ENCODE results near the gene YWHAG. TPM values are rescaled to one million over a fixed set of nuclear protein-coding genes. Genes with fewer than 3 reads are reported as not detected.
"Not testable (repeated sequence)": the region's sequence is repeated elsewhere in the genome, so short reads cannot be mapped to it uniquely, and the experiment has no call there.

YWHAG gene
- total RNA-seq, 1 donor from 2014 or later, result 351 TPM

- peak overlapping the region; percentile 84 for H3K27ac Mint-ChIP-seq (ENCODE audit: unreplicated experiment)
- no peak for FAIRE-seq
These were observed 64.3 kb downstream of the YWHAG start for GRCh38 chr7:76294344-76295024.

GRCh38 chr7:76293407-76293901, 65.3 kb downstream of the YWHAG start:
- Mint-ChIP-seq H3K36me3 (ENCODE audit: low read depth, unreplicated experiment) (no peaks in the 10 kb centered on the region), H3K9me3 (ENCODE audit: unreplicated experiment) (no peaks in the 10 kb centered on the region), H3K27ac (ENCODE audit: unreplicated experiment) (peak overlapping the region; percentile 16), H3K4me1 (ENCODE audit: low read depth, unreplicated experiment) (peaks cover 38% of the 10 kb centered on the region), H3K4me3 (ENCODE audit: unreplicated experiment) (no peak overlapping the region), H3K27me3 (ENCODE audit: low read depth, unreplicated experiment) (no peaks in the 10 kb centered on the region)
- no peak overlapping the region for H3K4me3 ChIP-seq (ENCODE audit: insufficient read depth, low read depth, low read length)
- no peaks in the 10 kb centered on the region for H4K20me1 ChIP-seq (ENCODE audit: insufficient read depth, low read length)
- FAIRE-seq, result no peak
- H3K27ac ChIP-seq (ENCODE audit: low read depth, low read length), result peak overlapping the region; percentile 97
- no peak for DNase-seq (ENCODE audit: low read depth)
- H3K9ac ChIP-seq (ENCODE audit: low read length), result no peak overlapping the region
- H3K79me2 ChIP-seq (ENCODE audit: insufficient read depth, low read length), result no peaks in the 10 kb centered on the region
- TF ChIP-seq, protein P1, sequence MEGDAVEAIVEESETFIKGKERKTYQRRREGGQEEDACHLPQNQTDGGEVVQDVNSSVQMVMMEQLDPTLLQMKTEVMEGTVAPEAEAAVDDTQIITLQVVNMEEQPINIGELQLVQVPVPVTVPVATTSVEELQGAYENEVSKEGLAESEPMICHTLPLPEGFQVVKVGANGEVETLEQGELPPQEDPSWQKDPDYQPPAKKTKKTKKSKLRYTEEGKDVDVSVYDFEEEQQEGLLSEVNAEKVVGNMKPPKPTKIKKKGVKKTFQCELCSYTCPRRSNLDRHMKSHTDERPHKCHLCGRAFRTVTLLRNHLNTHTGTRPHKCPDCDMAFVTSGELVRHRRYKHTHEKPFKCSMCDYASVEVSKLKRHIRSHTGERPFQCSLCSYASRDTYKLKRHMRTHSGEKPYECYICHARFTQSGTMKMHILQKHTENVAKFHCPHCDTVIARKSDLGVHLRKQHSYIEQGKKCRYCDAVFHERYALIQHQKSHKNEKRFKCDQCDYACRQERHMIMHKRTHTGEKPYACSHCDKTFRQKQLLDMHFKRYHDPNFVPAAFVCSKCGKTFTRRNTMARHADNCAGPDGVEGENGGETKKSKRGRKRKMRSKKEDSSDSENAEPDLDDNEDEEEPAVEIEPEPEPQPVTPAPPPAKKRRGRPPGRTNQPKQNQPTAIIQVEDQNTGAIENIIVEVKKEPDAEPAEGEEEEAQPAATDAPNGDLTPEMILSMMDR (IDR thresholded peaks at IDR 0.05; ENCODE audit: insufficient read depth, low read depth, low read length), result no peak
- TF ChIP-seq EZH2 (IDR thresholded peaks at IDR 0.05; ENCODE audit: insufficient read depth, low read length), result no peak
- peak overlapping the region; percentile 84 for H3K4me2 ChIP-seq (ENCODE audit: low read length)
- H3K36me3 ChIP-seq (ENCODE audit: insufficient read depth, low read length), result no peaks in the 10 kb centered on the region
- H3K9me3 ChIP-seq (ENCODE audit: insufficient read depth, low read depth, low read length), result no peaks in the 10 kb centered on the region
- no peak overlapping the region for H2AFZ ChIP-seq (ENCODE audit: low read depth, low read length)
- H3K4me1 ChIP-seq (ENCODE audit: insufficient read depth, low read length), result peaks cover 40% of the 10 kb centered on the region
- H3K27me3 ChIP-seq (ENCODE audit: insufficient read depth, low read length), result no peaks in the 10 kb centered on the region

More at GRCh38 chr7:76294344-76295024, 64.3 kb downstream of the YWHAG start:
- no peaks in the 10 kb centered on the region for H3K79me2 ChIP-seq (ENCODE audit: insufficient read depth, low read length)
- H3K27me3 Mint-ChIP-seq (ENCODE audit: low read depth, unreplicated experiment), result no peaks in the 10 kb centered on the region
- TF ChIP-seq EZH2 (IDR thresholded peaks at IDR 0.05; ENCODE audit: insufficient read depth, low read length), result no peak
- TF ChIP-seq, protein P1 (IDR thresholded peaks at IDR 0.05; ENCODE audit: insufficient read depth, low read depth, low read length), result no peak
- peak overlapping the region; percentile 65 for H2AFZ ChIP-seq (ENCODE audit: low read depth, low read length)
- peak overlapping the region; percentile 84 for H3K4me2 ChIP-seq (ENCODE audit: low read length)
- peak overlapping the region; percentile 45 for H3K4me3 ChIP-seq (ENCODE audit: insufficient read depth, low read depth, low read length)
- H3K9me3 Mint-ChIP-seq (ENCODE audit: unreplicated experiment), result no peaks in the 10 kb centered on the region
- H3K4me3 Mint-ChIP-seq (ENCODE audit: unreplicated experiment), result peak overlapping the region; percentile 40
- no peaks in the 10 kb centered on the region for H3K36me3 ChIP-seq (ENCODE audit: insufficient read depth, low read length)
- no peaks in the 10 kb centered on the region for H3K36me3 Mint-ChIP-seq (ENCODE audit: low read depth, unreplicated experiment)
- H3K4me1 ChIP-seq (ENCODE audit: insufficient read depth, low read length), result peaks cover 40% of the 10 kb centered on the region
- H3K27me3 ChIP-seq (ENCODE audit: insufficient read depth, low read length), result no peaks in the 10 kb centered on the region
- peak overlapping the region; percentile 81 for H3K9ac ChIP-seq (ENCODE audit: low read length)
- H4K20me1 ChIP-seq (ENCODE audit: insufficient read depth, low read length), result no peaks in the 10 kb centered on the region
- DNase-seq (ENCODE audit: low read depth), result peak; percentile 94
- H3K27ac ChIP-seq (ENCODE audit: low read depth, low read length), result peak overlapping the region; percentile 97
- no peaks in the 10 kb centered on the region for H3K9me3 ChIP-seq (ENCODE audit: insufficient read depth, low read depth, low read length)
- H3K4me1 Mint-ChIP-seq (ENCODE audit: low read depth, unreplicated experiment), result peaks cover 36% of the 10 kb centered on the region

DNA sequence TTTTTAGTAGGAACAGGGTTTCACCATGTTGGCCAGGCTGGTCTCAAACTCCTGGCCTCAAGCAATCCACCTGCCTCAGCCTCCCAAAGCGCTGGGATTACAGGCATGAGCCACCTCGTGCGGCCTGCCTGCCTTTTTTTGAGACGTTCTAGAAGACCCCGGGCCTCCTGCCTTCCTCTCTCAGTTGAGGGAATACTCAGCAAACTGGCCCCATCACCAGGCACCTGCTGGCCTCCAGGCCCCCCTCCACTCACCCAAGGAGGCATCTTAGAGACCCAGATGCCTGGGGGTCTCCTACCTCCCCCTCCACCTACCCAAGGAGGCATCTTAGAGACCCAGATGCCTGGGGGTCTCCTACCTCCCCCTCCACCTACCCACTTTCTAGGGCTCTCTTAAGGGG, 65.9 kb downstream of the YWHAG start:
- H3K27me3 Mint-ChIP-seq (ENCODE audit: low read depth, unreplicated experiment); H3K27ac ChIP-seq (ENCODE audit: low read depth, low read length); H3K4me2 ChIP-seq (ENCODE audit: low read length); H3K9me3 Mint-ChIP-seq (ENCODE audit: unreplicated experiment); H2AFZ ChIP-seq (ENCODE audit: low read depth, low read length); H3K27me3 ChIP-seq (ENCODE audit: insufficient read depth, low read length); H3K9ac ChIP-seq (ENCODE audit: low read length); H3K4me3 ChIP-seq (ENCODE audit: insufficient read depth, low read depth, low read length); DNase-seq (ENCODE audit: low read depth); H4K20me1 ChIP-seq (ENCODE audit: insufficient read depth, low read length); H3K79me2 ChIP-seq (ENCODE audit: insufficient read depth, low read length); H3K4me3 Mint-ChIP-seq (ENCODE audit: unreplicated experiment); FAIRE-seq; H3K36me3 ChIP-seq (ENCODE audit: insufficient read depth, low read length); H3K36me3 Mint-ChIP-seq (ENCODE audit: low read depth, unreplicated experiment); H3K9me3 ChIP-seq (ENCODE audit: insufficient read depth, low read depth, low read length): not testable (repeated sequence)
- Mint-ChIP-seq H3K27ac (ENCODE audit: unreplicated experiment) (peak overlapping the region; percentile 16), H3K4me1 (ENCODE audit: low read depth, unreplicated experiment) (peaks cover 38% of the 10 kb centered on the region)
- peaks cover 40% of the 10 kb centered on the region for H3K4me1 ChIP-seq (ENCODE audit: insufficient read depth, low read length)
